NCI-H2107 (cell line): ENCODE measurements around the gene COL5A1.

Experiments used
- DNase-seq: peaks from one replicate; lab custom pipeline; 2025; lab: John Stamatoyannopoulos, UW

The COL5A1 gene

DNA sequence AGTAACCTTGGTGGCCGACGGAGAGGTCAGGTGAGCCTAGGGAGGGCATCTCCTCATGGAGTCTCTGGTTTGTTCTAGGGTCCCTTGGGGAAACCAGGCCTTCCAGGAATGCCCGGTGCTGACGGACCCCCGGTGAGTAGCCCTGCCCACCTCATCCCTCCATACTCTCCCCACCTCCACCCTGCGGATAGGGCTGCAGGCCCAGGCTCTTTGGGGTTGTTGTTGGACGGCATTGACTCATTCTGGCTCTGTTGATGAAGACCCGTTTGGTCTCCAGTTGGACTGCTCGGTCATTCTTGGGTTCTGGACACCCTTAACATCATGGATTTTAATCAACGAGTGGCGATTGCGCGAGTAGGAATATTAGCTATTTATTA, 126.7 kb downstream of the COL5A1 start:
- no peak for DNase-seq

DNA sequence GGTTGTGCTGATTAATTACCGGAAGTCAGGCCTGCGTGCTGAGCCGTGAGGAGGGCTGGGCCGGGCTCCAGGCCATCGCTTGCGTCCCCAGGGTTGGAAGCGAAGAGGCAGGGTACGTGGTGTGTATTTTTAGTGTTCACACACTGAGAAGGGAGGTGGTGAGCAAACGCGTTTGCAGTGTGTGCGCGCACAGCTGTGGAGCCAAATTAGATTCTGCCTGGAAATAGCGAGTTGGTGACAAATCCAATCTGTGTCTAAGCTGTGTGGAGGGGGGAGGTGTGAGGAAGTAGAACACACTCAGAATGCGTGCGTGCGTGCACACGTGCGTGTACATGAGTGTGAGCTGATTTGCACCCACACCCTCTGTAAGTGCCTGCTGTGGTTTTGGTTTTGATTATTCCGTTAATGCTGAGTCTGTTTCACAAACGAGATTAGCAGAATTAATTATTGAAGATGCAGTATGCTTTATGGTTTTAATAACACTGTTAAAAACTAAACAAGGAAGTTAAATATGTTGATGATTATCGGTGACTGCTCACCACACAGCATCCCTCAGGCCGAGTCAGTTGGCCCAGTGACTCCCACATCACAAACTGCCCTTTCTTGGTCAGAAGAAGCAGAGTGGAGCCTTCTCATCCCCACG, 127.2 kb downstream of the COL5A1 start:
- DNase-seq, result no peak

DNA sequence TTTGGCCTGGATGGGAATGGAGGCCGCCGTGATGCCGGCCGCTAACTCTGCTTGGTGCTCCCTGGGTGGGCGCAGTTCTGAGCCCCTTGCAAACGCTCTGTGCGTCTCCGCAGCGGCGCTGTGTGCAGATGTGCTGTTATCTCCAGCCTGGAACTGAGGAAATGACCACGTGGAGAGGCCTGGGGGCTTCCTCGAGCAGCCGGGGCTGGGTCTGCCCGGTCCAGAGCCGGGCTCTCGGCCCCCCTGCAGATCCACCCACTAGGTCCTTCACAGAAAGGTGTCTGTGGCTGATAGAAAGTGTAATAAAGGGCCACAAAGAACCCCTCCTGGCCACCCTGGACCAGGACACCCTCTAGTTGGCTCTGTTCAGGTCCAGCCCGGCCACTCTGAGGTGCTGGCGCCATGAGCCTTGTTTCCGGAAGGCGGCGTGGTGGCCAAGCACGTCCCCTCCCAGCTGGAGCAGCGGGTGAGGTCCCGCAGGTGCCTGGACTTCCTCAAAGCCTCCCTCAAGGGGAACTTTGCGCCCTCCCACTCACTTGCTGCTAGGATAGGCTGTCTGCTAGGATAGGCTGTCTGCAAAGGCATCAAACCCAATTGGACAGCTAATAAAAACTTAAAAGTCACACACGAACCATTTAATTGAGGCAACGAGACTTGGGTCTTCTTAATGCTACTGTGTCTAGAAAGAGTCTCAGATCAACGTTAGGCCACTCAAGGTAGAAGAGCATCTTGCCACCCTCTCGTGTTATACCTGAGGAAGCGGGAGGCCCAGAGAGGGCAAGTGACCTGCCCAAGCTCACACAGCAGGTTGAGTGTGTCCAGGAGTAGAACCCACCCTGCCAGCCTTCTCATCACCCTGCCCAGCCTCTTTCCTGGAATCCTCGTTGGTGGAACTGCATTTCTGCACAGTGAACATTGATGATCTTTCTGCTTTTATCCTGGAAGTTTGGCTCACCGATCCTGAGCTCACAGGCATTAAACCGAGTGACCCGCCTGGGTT, 129.7 kb downstream of the COL5A1 start:
- DNase-seq, result no peak

DNA sequence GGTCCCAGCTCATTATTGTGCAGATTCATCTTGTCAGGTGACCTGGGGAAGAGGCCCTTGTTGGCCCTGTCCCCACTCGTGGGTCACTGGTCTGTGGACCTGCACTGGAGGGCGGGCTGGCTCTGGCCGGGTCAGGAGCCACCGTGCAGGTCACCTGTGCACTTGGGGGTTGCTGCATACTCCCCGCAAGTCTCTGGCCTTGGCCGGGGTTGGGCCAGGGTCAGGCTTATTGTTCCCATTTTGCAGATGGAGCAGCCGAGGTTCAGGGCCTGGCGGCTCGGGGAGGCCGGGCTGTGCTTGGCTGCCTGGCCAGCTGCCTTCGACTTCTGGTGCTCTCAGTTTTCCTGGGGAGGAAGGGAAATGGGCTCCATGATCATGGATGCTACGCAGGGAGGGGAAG, 130.7 kb downstream of the COL5A1 start:
- no peak for DNase-seq

DNA sequence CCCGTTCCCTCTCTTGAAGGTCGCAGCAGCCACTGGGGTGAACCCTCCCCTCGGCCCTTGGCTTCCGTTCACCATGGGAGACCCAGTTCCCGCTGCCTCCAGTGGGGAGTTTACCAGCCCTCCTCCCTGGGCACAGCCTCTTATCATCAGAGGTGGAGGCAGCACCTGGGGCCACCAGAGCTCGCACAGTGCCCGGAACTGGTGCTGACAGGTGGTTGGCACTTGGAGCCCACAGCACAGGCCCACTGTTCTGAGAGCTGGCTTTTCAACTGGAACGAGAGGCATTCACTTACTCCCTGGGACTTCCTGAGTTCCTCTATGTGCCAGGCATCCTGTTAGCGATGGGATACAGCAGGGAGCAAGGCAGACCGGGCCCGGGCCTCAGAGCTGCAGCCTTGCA, 132.2 kb downstream of the COL5A1 start:
- DNase-seq, result no peak

DNA sequence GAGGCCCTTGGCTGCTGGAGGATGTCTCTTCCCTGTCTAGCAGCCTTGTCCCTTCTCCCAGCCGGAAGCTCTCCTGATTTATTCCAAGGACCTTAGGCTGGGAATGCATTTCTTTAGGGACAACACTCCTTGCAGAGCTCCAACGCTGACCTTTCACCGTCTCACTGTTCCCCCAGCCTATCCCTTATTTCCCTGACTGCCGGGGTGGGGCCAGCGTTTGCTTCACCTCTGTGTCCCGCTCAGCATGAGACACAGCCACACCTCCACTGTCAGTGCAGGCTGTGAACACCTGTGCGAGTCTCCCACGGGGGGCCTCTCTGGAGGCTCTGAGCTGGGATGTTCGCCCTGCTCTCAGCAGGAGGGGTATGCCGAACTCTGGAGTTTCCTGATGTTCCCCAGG, 132.8 kb downstream of the COL5A1 start:
- DNase-seq, result no peak

DNA sequence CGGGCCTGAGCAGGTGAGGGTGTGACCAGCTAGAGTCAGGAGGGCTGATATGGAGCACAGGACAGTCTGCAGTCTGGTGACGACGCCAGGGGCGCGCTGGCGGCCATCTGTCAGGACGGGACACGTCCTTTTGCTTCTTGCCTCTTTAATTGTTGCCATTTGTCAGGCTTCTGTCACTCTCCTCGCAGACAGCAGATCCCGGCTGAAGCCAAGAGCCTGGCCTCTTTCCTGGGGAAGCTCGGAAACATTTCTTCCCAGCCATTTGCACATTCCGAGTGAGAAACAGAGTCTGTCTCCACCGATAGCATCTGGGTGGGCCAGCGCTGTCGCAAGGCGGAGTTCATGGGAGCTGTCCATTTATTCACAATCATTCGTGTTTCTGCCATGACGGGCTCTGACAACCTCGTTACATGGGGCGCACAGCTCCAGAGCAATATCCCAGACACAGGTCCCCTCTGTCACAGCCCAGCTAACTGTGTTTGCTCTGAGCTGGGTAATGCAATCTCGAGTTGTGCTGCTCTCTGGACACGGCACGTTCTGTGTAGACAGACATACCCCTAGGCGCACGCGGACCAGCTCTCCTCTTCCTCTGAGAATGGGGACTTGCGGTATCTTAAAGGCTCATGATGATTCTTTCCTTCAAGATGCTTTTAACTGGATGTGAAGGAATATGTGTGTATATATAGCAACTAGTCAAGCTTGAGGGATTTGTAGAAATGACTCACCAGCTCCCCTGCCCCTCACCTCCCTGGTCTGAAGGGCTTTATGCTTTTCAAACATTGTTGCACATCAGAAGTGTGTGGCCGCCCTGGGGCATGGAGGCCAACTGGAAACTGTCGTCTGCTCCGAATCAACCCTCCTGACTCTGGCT, 133.7 kb downstream of the COL5A1 start:
- no peak for DNase-seq

DNA sequence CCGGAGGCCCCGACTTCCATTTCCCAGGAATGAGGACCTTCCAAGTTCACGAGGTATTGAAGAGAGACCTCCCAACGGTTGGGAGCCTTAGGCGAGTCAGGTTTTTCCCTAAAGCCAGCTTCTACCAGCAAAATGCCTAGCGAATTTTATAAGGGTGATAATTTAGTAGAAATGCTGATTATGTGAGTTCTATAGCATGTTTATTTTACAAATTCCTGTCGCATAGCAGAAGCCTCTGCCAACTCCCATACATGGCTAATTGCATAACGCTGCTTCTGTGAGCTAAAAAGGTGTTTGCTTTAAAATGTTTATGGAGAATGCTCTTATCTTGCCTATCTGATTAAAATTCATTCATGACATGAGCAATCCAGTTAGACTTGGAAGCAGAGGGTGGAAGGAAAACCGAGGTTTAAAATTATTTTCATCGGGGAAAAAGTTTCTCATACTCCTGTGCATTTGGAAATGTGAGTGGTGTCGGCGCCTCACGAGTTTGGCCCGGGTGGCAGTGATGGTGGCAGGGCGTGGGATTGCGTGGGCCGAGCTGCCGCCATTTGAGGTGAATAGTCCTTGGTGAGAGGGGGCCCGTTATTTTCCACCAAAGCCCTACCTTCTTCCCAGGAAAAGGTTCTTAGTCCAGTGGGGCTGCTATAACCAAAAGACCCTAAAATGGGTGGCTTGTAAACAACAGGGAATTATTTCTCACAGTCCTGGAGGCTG, 134.6 kb downstream of the COL5A1 start:
- no peak for DNase-seq

DNA sequence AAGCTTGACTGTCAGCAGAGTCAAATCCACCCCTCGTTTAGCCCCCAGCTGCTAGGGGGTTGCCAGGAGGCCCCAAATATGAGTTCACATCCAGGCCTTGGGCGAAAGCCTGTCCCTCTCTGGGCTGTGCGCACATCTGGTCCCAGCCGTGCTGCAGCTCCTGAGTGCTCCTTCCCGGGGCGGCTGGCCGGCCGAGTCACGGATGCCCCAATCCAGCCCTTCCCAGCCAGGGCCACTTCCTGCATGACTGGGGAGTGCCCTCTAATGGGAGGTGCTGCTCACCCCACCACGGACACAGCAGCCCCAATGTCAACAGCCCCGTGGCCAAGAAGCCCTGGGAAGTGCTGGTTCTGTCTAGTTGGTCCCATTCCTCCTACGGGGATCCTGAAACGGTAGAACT, 135.6 kb downstream of the COL5A1 start:
- DNase-seq, result no peak

DNA sequence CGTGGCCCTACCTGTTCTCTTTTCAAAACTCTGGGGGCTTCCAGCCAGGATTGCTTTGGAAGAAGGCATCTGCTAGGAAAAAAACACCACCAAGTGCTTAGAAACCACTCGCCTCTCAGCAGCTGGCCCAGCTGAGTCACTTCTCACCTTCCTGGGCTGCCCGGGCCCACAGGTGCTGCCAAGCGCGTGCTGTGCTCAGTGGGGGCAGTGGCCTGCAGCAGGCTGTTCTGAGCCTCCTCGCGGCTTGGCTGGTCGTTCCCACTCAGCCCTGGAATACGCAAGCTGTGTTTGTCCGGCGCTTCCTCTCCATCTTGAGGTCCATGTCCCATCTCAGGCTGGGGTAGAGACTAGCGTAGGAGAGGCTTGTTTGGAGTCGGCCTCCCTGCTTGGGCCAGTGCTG, 136.6 kb downstream of the COL5A1 start:
- DNase-seq, result no peak

DNA sequence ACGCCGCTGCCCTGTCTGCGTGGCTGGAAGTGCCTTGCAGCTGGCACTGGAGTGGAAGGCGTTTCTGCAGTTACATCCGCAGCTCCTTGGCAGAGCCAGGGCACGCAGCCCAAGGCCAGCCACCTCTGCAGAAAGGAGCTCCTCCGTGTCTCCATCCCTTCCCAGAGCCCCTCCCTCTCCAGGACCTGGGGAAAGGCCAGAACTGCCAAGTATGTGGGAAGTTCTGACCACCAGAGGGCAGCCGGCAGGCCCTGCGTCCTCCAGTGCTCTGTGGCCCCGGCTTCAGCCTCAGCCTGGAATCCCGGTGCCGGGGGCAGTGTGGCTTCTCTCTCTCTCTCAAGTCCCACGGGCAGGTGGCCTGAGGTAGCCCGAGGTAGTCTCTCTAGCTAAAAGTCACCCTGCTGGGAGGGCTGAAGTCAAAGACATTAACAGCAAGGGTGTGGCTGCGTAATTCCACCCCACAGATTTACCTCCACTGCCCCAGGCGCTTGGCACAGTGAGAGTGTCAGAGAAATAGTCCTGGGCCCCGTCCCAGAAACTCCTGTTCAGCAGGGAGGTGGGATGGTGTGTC, 137.3 kb downstream of the COL5A1 start:
- DNase-seq, result no peak

DNA sequence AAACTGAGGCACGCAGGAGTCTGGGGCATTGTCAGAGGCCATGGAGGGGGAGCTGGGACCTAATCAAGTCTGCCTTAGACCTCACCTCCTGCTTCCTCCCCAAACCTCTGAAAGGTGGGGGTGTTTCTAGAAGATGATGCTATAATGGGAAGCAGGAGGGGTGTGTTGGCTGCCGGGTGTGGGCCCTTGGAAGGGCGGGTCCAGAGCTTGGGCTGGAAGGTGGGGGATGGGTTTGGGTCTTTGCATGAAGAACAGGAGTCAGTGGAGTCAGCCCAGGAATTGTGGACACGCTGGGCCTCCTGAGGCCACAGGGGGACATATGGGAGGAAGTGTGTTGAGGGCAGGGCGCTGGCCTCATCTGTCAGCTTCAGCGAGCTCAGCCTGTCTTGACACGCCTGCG, 138.0 kb downstream of the COL5A1 start:
- no peak for DNase-seq

DNA sequence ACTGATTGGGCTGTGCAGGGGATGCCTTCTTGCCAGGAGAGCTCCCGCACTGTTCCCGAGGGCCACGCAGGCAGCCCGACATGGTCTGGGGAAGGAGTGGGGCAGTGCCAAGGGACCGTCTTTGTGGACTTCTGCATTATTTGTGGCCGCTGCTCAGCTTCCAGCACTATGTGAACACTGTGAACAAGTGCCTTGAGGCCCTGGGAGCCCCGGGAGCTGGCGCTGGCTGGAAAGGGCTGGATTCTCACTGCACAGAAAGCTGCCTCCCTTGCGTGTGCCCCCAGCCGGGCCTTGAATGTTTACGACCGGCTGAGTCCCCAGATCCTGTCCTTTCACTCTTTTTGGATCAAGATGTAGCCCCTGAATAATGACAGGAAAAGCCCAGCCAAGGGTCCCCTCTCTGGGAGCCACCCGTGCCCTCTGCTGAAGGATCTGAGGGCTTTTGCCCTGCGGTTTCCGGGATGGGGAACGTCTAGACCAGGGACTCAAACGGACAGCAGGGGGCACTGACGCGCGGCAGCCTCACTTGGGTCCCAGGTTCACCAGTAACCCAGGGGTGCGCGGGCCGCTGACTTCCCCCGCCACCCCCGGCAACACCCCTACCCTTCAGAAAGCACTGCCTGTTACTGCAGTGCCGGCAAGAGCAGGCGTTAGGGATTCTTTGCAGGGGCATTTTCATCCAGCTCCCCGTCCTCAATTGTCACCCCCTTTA, 140.1 kb downstream of the COL5A1 start:
- DNase-seq, result no peak

DNA sequence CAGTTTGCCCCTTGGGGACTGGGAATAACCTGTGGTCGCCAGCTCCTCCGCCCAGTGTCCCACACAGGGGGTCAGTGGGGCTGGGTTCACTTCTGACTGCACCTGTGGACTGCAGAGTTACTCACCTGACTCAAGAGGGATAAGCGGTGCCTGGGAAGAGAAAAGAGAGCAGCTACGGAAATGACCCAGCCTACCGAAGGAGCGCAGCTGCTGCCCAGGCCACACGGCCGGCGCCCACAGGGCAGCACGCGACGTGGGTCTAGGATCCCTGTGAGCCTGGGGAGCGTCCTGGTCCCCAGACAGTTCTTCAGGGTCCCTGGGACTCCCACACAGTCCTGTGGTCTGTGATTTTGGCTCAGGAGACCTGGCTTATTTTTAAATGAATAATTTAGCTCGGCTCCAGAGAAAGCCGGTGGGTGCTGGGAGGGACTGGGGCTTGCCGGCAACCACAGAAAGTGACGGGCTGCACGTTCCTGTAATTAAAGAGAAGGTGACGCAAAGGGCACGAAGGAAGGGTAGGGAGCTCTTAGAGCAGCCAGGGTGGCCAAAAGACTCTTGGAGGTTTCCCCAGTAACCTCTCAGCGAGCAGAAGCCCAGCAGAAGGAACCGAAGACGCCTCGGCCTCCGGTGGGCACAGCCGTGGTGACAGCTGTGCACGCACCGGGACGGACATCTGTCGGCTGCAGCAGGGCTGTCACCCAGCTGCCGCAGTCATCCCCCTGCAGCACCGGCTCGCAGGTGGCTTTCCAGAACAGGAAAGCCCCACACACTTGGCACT, 141.5 kb downstream of the COL5A1 start:
- DNase-seq, result no peak

DNA sequence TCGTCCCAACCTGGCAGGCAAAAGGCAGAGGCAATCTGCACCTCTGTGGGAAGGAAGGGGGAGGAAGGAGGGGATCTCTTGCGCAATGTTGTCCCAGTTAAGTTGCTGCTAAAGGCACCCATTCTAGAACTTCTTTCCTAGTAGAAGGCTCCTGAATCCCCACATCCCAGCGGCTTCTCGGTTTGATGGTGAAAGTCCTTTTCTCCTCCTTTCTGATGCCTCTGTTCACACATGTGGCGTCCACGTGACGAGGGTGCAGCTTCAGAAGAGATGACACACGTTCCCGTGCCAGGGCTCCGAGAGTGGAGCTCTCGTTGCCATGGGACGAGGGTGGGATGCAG, 142.1 kb downstream of the COL5A1 start:
- no peak for DNase-seq

DNA sequence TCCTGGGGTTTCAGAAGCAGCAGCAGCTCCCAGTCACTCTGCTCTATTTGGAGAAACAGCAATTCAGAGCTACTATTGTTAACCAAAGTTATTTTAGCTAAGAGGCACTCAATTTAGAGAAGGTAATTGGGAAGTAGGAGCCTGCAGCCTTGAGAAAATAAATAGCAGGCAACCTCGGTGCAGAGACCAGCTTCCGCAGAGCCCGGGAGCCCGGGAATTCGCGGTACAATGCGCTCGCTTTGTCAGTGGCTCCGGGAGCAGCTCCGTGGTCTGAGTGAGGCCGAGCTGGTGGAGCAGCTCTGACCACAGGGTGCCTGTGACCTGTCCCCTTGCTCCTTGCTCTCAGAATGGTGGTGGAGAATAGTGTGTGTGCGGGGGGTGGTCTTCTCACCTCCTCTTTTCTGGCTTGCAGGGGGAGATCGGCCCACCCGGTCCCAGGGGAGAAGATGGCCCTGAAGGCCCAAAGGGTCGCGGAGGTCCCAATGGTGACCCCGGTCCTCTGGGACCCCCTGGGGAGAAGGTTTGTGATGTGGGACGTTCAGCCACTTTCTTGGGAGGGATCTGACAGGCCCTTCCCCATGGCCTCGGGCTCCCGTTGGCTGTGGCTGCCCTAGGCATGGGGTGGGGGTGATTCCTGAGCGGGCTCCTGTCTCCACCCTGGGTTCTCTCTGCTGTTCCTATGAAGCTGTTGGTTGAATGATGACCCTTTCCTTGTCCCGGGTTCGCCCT, 143.1 kb downstream of the COL5A1 start:
- DNase-seq, result no peak

DNA sequence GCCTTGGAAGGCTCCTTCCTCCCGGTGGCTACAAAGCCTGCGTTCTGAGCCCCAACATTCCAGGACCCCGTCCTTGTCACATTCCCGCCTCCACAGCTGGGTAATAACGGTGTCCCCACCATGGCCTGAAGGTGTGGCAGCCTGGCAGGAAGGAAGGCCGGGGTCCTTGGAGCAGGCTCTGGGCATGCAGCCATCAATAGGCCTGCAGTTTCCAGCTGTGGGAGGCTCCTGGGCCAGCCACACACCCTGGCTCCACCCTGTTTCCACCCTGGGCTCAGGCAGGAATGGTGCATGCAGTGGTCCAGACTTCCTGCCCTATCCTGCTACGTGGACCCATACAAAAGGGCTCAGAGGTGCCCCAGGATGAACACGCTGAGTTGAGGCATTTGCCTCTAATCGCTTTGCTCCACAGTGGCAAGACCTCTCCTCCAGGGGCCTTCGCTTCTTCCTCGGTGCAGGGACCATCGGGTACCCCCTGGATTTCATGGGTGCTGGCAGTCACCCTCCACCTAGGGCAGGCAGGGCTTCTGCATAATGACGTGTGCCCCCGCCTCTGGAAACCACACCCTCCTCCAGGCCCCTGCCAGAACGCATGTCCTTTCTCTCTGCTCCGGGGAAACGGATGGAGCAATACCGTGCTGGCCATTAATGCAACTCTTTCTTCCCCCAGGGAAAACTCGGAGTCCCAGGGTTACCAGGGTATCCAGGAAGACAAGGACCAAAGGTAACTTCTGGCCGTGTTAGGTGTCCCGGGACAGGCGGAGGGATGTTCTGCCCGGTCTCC, 143.9 kb downstream of the COL5A1 start:
- DNase-seq, result no peak
